ENCODE data around the gene TTC23. TPM values are rescaled to one million over a fixed set of nuclear protein-coding genes. Genes with fewer than 3 reads are reported as not detected.
A peak's percentile ranks its signal among the peaks of the same experiment; 100 is the strongest.

The TTC23 gene
- total RNA-seq, 4 donors from 2014 or later: 14.7 to 25.3 (median 19.3) TPM

GRCh38 chr15:99157456-99157855, 91.9 kb downstream of the TTC23 start:
- peak overlapping the region; percentile 48 to 63 (median 49) for H3K27ac ChIP-seq (replicated peaks in 1 of 4)
- H3K9me3 ChIP-seq: no peaks in the 10 kb centered on the region
- H3K4me3 ChIP-seq: no peak overlapping the region
- peaks cover 0 to 26% (median 14%) of the 10 kb centered on the region in 4 donors for H3K36me3 ChIP-seq
- H3K4me1 ChIP-seq: peaks cover 0 to 41% (median 23%) of the 10 kb centered on the region in 4 donors
- WGBS: 47% methylated on average over 3 of the region's 3 CpGs
- DNase-seq (ENCODE audit: extremely low spot score): no peak
- no peak for TF ChIP-seq CTCF (IDR thresholded peaks at IDR 0.05)
- TF ChIP-seq POLR2A (IDR thresholded peaks at IDR 0.05; ENCODE audit: low read depth): no peak
- TF ChIP-seq EP300 (IDR thresholded peaks at IDR 0.05): no peak
- no peak for TF ChIP-seq POLR2AphosphoS5 (IDR thresholded peaks at IDR 0.05)
- no peaks in the 10 kb centered on the region for H3K27me3 ChIP-seq
- intact Hi-C loops (cut with DNase I): no loop called here

GRCh38 chr15:99155961-99156443, 93.4 kb downstream of the TTC23 start:
- TF ChIP-seq CTCF (IDR thresholded peaks at IDR 0.05) (no peak), EP300 (IDR thresholded peaks at IDR 0.05) (no peak), POLR2AphosphoS5 (IDR thresholded peaks at IDR 0.05) (no peak), POLR2A (IDR thresholded peaks at IDR 0.05; ENCODE audit: low read depth) (no peak)
- intact Hi-C loops (cut with DNase I): no loop called here
- Histone ChIP-seq H3K36me3 (peaks cover 0 to 25% (median 13%) of the 10 kb centered on the region in 4 donors), H3K27ac (replicated peaks in 1 of 4) (peak overlapping the region in 2 of 4 donors; percentile 48 to 63), H3K4me3 (no peak overlapping the region), H3K9me3 (no peaks in the 10 kb centered on the region), H3K4me1 (peaks cover 0 to 41% (median 23%) of the 10 kb centered on the region in 4 donors), H3K27me3 (no peaks in the 10 kb centered on the region)
- no peak for DNase-seq (ENCODE audit: extremely low spot score)
- 94% methylated on average over 9 of the region's 9 CpGs for WGBS

- intact Hi-C loops (cut with DNase I): no loop called here
Measured at GRCh38 chr15:99154271-99154670, 95.1 kb downstream of the TTC23 start.

GRCh38 chr15:99153026-99153535, 96.3 kb downstream of the TTC23 start:
- peaks cover 0 to 20% (median 10%) of the 10 kb centered on the region in 4 donors for H3K36me3 ChIP-seq
- H3K27me3 ChIP-seq: no peaks in the 10 kb centered on the region
- TF ChIP-seq POLR2A (IDR thresholded peaks at IDR 0.05; ENCODE audit: low read depth) (no peak), CTCF (IDR thresholded peaks at IDR 0.05) (no peak), EP300 (IDR thresholded peaks at IDR 0.05) (no peak), POLR2AphosphoS5 (IDR thresholded peaks at IDR 0.05) (no peak)
- 79% methylated on average over 6 of the region's 6 CpGs for WGBS
- H3K4me1 ChIP-seq: peaks cover 9 to 51% (median 34%) of the 10 kb centered on the region in 4 donors
- intact Hi-C loops (cut with DNase I): no loop called here
- H3K27ac ChIP-seq (replicated peaks in 1 of 4): no peak overlapping the region
- no peaks in the 10 kb centered on the region for H3K9me3 ChIP-seq
- H3K4me3 ChIP-seq: no peak overlapping the region
- no peak for DNase-seq (ENCODE audit: extremely low spot score)

More at GRCh38 chr15:99154271-99154670, 95.1 kb downstream of the TTC23 start:
- WGBS: 67% methylated on average over 2 of the region's 2 CpGs
- Histone ChIP-seq H3K27ac (replicated peaks in 1 of 4) (no peak overlapping the region), H3K27me3 (no peaks in the 10 kb centered on the region), H3K4me3 (no peak overlapping the region), H3K9me3 (no peaks in the 10 kb centered on the region), H3K4me1 (peaks cover under 1 to 48% (median 28%) of the 10 kb centered on the region in 4 donors), H3K36me3 (peaks cover 0 to 27% (median 11%) of the 10 kb centered on the region in 4 donors)
- no peak for DNase-seq (ENCODE audit: extremely low spot score)
- TF ChIP-seq POLR2AphosphoS5 (IDR thresholded peaks at IDR 0.05) (no peak), CTCF (IDR thresholded peaks at IDR 0.05) (no peak), POLR2A (IDR thresholded peaks at IDR 0.05; ENCODE audit: low read depth) (no peak), EP300 (IDR thresholded peaks at IDR 0.05) (no peak)
